Activated T-cell treated with anti-CD3 and anti-CD28 coated beads, Interleukin-2, amount 50 U/mL, for 72 hours (primary cell): Measurements from ENCODE around the gene NDC1. TPM values are rescaled to one million over a fixed set of nuclear protein-coding genes. Genes with fewer than 3 reads are reported as not detected.

ENCODE experiments used
- ATAC-seq, 2 donors: fragments of 150-1000 bp; cut with Tn5 transposase; replicated peaks in 1 of 2; 2 replicates each; pipeline ENCODE4 v1.10.0; 2021; ENCODE audit warnings: moderate library complexity in 2 of 2, mild to moderate bottlenecking in 1 of 2
- DNase-seq, 2 donors: peaks; one replicate each; pipeline ENCODE4 v3.0.0; 2021 to 2022; ENCODE audit warnings: mixed read lengths in 1 of 2
- H3K27ac Mint-ChIP-seq: one replicate; pipeline ENCODE4 v1.8.0; 2022; ENCODE audit warnings: mild to moderate bottlenecking, moderate library complexity, mixed read lengths
- H3K27me3 Mint-ChIP-seq: one replicate; pipeline ENCODE4 v1.8.0; 2022; ENCODE audit warnings: low read depth, mixed read lengths
- H3K36me3 Mint-ChIP-seq, 2 donors: one replicate each; pipeline ENCODE4 v1.8.0; 2022; ENCODE audit warnings: mixed read lengths in 2 of 2, mild to moderate bottlenecking in 1 of 2; ENCODE audit not compliant: insufficient read depth in 2 of 2
- H3K4me1 Mint-ChIP-seq: one replicate; pipeline ENCODE4 v1.8.0; 2022; ENCODE audit warnings: low read depth, mixed read lengths
- H3K4me3 Mint-ChIP-seq, 2 donors: one replicate each; pipeline ENCODE4 v1.8.0; 2022; ENCODE audit warnings: mild to moderate bottlenecking in 2 of 2, mixed read lengths in 2 of 2, moderate library complexity in 2 of 2
- H3K9me3 Mint-ChIP-seq, 2 donors: one replicate each; pipeline ENCODE4 v1.8.0; 2022; ENCODE audit warnings: mixed read lengths in 2 of 2
- total RNA-seq, 2 donors: library from RNA; stranded (reverse); gene quantifications; one replicate each; pipeline ENCODE4 v1.2.3, GENCODE V29; 2022

NDC1 gene
- total RNA-seq, 2 donors from 2014 or later, result 17.1 to 22.8 TPM

DNA sequence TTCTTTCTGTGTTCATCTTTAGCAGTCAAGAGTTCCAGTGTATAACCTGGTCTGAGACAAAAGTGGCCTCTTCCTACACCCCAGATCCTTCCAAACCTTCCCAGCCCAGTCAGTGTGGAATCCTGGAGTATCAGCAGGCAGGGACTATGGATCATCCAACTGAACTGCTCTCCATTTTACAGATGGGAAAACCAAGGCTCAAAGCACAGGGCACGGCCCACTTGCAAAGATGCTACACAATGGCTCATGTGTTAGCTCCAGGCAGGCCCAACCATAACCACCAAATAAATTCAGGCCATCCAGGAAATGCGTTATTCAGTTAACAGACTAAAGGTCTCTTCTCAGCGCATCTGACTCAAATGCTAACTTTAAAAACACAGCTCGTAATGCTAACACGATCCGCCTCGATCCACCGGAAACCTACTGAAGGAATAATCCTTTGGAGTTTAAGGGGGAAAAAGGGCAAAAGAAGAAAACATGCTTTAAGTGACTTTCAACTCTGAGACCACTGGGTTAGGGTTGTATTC lies 106.3 kb downstream of the NDC1 start:
- DNase-seq (no peak), ATAC-seq (no peak)
- no peaks in the 10 kb centered on the region for H3K9me3 Mint-ChIP-seq
- peaks cover 18% of the 10 kb centered on the region for H3K27me3 Mint-ChIP-seq
- no peaks in the 10 kb centered on the region for H3K4me1 Mint-ChIP-seq
- H3K4me3 Mint-ChIP-seq, result no peak overlapping the region
- H3K36me3 Mint-ChIP-seq, result no peaks in the 10 kb centered on the region
- no peak overlapping the region for H3K27ac Mint-ChIP-seq

DNA sequence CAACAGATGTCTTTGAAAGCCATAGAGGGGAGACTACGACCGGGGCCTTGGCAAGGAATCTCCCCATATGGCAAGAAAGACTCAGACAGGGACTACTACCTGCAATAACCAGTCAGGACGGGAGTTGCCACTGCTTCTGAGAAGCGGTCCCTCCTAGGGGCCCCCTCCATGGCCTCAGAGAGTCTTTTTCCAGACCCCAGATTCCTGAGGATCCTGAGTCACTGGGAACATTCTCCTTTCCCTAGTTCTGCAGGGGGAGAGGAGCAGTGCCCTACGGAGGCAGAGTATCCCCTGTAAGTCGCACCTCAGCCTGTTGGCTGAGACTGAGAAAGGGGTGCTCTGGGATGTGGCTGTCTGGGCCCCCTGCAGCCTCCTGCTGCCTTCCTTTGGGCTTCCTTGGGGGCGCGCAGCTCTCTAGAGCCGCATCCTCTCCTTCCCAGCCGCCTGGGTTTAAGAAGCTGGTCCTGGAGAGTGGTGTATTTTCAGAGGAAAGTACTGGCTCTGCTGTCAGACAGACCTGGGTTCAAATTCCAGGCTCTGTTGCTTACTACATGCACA lies 107.0 kb downstream of the NDC1 start:
- Mint-ChIP-seq H3K4me3 (no peak overlapping the region), H3K27ac (no peak overlapping the region), H3K36me3 (no peaks in the 10 kb centered on the region)

DNA sequence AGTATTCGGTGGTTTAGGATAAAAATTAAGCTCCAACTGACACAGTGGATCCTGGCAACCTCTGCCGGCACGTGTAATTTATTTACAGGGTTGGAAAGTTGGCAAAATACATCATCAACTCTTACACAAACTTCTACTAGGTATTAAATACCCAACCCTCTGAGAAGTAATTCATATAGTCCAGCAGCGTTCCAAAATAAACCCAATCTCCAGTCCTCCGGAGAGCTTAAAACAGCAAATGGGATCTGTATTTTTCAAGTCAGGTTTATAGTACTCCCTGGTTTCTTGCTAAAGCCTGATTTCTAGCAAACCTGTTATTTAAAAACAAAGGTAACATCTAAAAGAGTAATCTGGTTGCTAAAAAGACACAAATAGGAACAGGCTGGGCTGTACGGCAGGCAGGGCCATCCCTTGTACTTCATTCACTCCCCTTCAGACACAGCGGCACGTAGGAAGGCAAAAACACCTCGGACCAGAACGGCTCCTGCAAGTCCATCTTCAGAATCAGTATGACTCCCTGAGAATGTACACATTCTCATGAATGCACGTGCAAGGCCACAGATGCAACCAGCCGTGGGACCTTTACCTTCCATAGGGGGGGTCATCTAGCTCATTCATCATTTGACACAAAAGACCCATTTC lies 107.8 kb downstream of the NDC1 start:
- no peak for ATAC-seq
- H3K27me3 Mint-ChIP-seq, result peaks cover 7% of the 10 kb centered on the region
- H3K4me3 Mint-ChIP-seq, result no peak overlapping the region
- no peaks in the 10 kb centered on the region for H3K4me1 Mint-ChIP-seq
- DNase-seq, result no peak
- no peak overlapping the region for H3K27ac Mint-ChIP-seq
- H3K36me3 Mint-ChIP-seq, result no peaks in the 10 kb centered on the region
- no peaks in the 10 kb centered on the region for H3K9me3 Mint-ChIP-seq

More for the DNA sequence above, 107.0 kb downstream of the NDC1 start:
- H3K27me3 Mint-ChIP-seq, result peaks cover 11% of the 10 kb centered on the region
- no peaks in the 10 kb centered on the region for H3K4me1 Mint-ChIP-seq
- DNase-seq, result no peak
- ATAC-seq, result no peak
- H3K9me3 Mint-ChIP-seq, result no peaks in the 10 kb centered on the region

DNA sequence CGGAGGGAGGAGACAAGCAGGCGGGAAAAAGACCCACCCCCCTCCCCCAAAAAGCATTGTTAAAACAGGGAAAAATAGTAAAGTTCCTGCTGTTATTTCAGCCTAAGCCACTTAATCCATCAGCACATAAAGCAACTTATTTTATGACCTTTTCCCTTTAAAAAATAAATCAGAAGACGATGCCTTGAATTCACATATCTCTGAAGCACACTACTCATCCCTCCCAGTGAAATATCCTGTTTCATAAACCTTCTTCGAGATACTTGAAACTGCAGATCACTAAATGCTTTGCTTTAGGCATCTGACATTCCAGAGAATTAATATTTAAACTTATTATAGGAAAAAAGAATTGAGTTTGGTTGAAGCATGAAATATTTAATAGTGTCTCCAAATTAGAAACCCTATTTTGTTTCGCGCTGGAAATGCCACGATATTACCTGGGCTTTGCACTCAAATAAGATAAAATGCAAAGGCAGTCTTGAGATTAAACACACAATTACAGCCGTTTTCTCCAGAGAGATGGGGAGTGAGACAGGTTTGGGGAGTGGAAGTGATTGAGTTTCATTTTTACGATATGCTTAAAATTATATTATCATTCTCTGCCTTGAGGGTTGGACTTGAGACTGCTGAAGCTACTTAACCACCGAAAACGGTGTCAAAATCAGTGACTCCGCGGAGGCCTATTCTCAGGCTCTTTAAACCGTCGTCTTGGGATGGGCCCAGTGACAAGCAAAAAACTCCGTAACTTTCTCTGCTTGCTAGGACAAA lies 108.5 kb downstream of the NDC1 start:
- DNase-seq, result no peak
- ATAC-seq, result no peak
- H3K27ac Mint-ChIP-seq, result no peak overlapping the region
- H3K9me3 Mint-ChIP-seq, result no peaks in the 10 kb centered on the region
- no peaks in the 10 kb centered on the region for H3K4me1 Mint-ChIP-seq
- H3K27me3 Mint-ChIP-seq, result peaks cover 7% of the 10 kb centered on the region
- no peak overlapping the region for H3K4me3 Mint-ChIP-seq
- H3K36me3 Mint-ChIP-seq, result no peaks in the 10 kb centered on the region

- Mint-ChIP-seq H3K4me3 (no peak overlapping the region), H3K27ac (no peak overlapping the region), H3K4me1 (no peaks in the 10 kb centered on the region), H3K9me3 (no peaks in the 10 kb centered on the region), H3K36me3 (no peaks in the 10 kb centered on the region), H3K27me3 (peaks cover 7% of the 10 kb centered on the region)
- DNase-seq, result no peak
- ATAC-seq, result no peak
Measured at GRCh38 chr1:53728702-53729455, 109.2 kb downstream of the NDC1 start.

DNA sequence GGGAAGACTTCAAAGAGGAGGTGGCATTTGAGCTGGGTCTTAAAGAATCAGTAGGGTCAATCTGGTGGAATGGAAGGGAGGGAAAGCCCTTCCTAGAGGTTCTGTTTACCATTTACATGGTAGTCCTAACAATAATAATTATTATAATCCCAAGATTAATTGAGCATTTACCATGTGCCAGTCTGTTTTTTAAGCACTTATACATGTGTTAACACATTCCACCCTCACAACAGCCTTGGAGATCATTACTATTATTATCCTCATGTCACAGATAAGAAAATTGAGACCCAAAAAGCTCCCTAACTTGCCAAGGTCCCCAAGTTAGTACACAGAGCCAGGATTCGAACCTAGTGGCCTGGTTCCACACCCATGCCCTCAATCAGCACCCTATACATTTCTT lies 109.9 kb downstream of the NDC1 start:
- H3K4me1 Mint-ChIP-seq, result no peaks in the 10 kb centered on the region
- no peak overlapping the region for H3K27ac Mint-ChIP-seq
- DNase-seq (no peak), ATAC-seq (no peak)
- peaks cover 7% of the 10 kb centered on the region for H3K27me3 Mint-ChIP-seq
- H3K4me3 Mint-ChIP-seq, result no peak overlapping the region
- H3K36me3 Mint-ChIP-seq, result no peaks in the 10 kb centered on the region
- H3K9me3 Mint-ChIP-seq, result no peaks in the 10 kb centered on the region

GRCh38 chr1:53727461-53728092 lies 110.5 kb downstream of the NDC1 start:
- no peak for ATAC-seq
- H3K4me3 Mint-ChIP-seq, result no peak overlapping the region

DNA sequence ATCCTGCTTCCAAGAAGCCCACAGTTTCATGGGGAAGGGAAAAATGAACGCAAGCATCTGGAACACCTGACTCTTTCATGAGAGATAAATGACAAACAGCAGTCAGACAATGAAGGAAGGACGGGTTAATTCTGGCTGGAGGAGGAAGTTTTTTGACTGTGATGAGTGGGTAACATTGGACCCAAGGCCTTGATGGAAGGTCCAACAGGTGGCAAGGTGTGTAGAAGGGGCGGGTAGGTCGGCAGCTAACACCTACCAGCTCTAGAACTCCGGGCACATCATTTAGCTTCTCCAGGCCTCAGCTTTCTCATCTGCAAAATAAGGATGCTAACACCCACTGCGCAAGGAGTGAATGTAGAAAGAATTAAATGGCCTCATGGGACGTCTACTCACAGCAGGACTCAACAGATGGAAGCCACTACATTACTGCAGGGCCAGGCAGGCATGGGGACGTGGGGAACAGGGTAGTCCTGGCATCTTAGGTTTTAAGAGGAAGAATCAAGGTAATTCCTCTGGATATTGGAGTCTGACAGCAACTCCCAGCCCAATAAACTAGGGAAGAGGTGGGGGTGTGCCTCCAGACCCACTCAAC lies 112.0 kb downstream of the NDC1 start:
- ATAC-seq (no peak), DNase-seq (no peak)
- no peak overlapping the region for H3K4me3 Mint-ChIP-seq
- no peak overlapping the region for H3K27ac Mint-ChIP-seq
- H3K36me3 Mint-ChIP-seq, result no peaks in the 10 kb centered on the region
- H3K4me1 Mint-ChIP-seq, result no peaks in the 10 kb centered on the region
- no peaks in the 10 kb centered on the region for H3K9me3 Mint-ChIP-seq
- no peaks in the 10 kb centered on the region for H3K27me3 Mint-ChIP-seq

More at GRCh38 chr1:53727461-53728092, 110.5 kb downstream of the NDC1 start:
- Mint-ChIP-seq H3K27me3 (peaks cover 7% of the 10 kb centered on the region), H3K9me3 (no peaks in the 10 kb centered on the region), H3K4me1 (no peaks in the 10 kb centered on the region), H3K27ac (no peak overlapping the region), H3K36me3 (no peaks in the 10 kb centered on the region)
- DNase-seq, result no peak

- peaks cover 3% of the 10 kb centered on the region for H3K27me3 Mint-ChIP-seq
- DNase-seq (no peak), ATAC-seq (no peak)
- H3K4me3 Mint-ChIP-seq, result no peak overlapping the region
- no peaks in the 10 kb centered on the region for H3K9me3 Mint-ChIP-seq
- H3K4me1 Mint-ChIP-seq, result no peaks in the 10 kb centered on the region
- H3K27ac Mint-ChIP-seq, result no peak overlapping the region
- no peaks in the 10 kb centered on the region for H3K36me3 Mint-ChIP-seq
Measured at GRCh38 chr1:53725238-53725689, 112.8 kb downstream of the NDC1 start.

DNA sequence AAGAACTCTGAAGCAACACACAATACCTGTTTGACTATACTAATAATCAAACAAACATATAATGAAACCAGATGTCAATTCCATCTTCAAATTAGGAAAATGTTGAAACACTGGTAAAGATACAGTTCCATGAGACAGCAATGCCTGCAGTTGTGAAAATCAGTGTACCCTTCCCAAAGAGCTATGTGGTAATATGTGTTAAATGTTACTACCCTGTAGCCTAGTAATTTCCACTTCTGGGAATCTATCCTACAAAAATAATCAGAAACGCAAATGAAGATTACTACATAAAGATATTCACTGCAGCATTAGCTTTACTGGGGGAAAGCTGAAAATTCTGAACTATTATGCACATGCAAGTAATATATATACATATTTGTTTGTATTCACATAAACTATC lies 116.1 kb downstream of the NDC1 start:
- H3K27ac Mint-ChIP-seq, result no peak overlapping the region
- DNase-seq (no peak), ATAC-seq (no peak)
- no peaks in the 10 kb centered on the region for H3K4me1 Mint-ChIP-seq
- no peak overlapping the region for H3K4me3 Mint-ChIP-seq
- H3K36me3 Mint-ChIP-seq, result no peaks in the 10 kb centered on the region
- H3K27me3 Mint-ChIP-seq, result peaks cover 15% of the 10 kb centered on the region
- no peaks in the 10 kb centered on the region for H3K9me3 Mint-ChIP-seq

DNA sequence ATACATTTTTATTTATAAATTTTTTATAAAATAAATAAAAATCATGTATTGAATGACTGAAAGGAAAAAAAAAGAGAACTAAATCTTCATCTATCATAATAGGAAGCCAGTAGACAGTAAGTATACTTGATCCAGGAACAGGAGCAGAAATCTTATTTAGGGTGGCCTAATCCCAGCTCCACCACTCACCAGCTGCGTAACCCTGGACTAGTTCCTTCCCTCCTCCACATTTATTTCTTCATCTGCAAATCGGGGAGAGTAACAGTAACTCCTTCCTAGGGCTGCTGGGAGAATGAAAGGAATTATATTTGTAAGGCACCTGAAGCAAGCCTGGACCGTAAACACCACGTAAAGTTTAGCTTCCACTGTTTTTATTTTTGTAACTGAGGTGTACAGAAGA lies 117.0 kb downstream of the NDC1 start:
- H3K27ac Mint-ChIP-seq, result no peak overlapping the region

DNA sequence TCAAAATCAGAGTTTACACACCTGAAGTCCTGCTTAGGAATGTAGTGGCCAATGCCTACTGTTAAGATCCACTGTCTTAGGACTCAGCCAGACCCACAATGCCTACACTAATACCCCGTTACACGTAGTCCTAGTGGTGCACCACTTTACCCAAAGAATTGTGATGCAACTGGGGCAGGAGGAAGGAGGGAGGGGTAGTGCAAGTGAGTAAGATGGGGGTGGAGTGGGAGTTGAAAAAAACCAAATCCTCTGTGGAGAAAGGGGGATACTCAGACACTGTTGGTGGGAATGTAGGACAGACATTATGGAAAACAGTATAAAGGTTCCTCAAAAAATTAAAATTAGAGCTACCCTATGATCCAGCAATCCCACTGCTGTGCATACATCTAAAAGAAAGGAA lies 118.6 kb downstream of the NDC1 start:
- ATAC-seq (no peak), DNase-seq (no peak)
- no peaks in the 10 kb centered on the region for H3K9me3 Mint-ChIP-seq
- H3K36me3 Mint-ChIP-seq, result no peaks in the 10 kb centered on the region
- H3K27ac Mint-ChIP-seq, result no peak overlapping the region
- peaks cover 15% of the 10 kb centered on the region for H3K27me3 Mint-ChIP-seq
- no peaks in the 10 kb centered on the region for H3K4me1 Mint-ChIP-seq
- H3K4me3 Mint-ChIP-seq, result no peak overlapping the region

More for the DNA sequence above, 117.0 kb downstream of the NDC1 start:
- Mint-ChIP-seq H3K36me3 (no peaks in the 10 kb centered on the region), H3K27me3 (peaks cover 15% of the 10 kb centered on the region), H3K4me3 (no peak overlapping the region), H3K9me3 (no peaks in the 10 kb centered on the region), H3K4me1 (no peaks in the 10 kb centered on the region)
- ATAC-seq (no peak), DNase-seq (no peak)
